ENCODE data around the gene GOPC. TPM values are rescaled to one million over a fixed set of nuclear protein-coding genes. Genes with fewer than 3 reads are reported as not detected.
A peak's percentile ranks its signal among the peaks of the same experiment; 100 is the strongest.

Gene GOPC
- total RNA-seq, 1 experiment from 2014 or later, result 53.2 TPM

DNA sequence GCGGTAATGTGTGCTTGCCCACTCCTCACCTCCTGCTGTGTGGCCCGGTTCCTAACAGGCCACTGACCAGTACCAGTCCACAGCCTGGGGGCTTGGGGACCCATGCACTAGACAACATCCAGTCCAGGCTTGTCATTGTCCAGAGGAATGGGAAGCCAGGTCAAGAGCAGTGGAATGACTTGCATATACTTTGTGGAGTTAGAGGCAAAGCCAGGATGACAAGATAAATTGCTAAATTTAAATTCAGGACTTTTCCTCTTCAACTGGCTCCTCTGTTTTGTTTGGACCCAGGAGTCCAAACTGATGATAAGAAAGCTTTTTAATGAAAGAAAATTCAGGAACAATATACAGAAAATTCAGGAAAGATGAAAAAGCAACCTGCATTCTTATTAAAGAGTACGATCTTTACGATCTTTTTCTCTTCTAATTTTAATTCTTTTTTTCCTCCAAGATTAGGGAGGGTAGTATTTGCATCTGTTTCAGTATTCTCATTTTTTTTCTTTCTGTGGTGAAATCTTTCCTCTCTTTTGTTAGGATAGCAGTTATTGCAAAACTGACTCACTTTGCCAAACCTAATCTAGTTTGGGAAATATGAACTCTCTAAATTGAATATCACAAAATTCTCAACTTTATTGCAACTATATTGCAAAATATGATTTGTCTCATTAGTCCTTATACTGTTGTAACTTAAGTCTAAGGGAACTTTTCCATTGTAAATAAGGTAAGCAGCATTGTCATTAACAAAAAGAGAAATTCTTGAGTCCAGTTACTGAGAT lies 71.7 kb downstream of the GOPC start:
- no peaks in the 10 kb centered on the region for H3K27me3 Mint-ChIP-seq (ENCODE audit: insufficient read depth, unreplicated experiment)
- POLR2A ChIA-PET, result interaction anchor here (1.0 to 2.8 kb wide), 3 partner anchors 9 to 14 kb away, joined by 3 to 11 read pairs (median 3); no protein-coding TSS in a partner anchor
- no TSS peak for BruUV-seq (replicated peaks)
- H3K4me3 Mint-ChIP-seq (ENCODE audit: unreplicated experiment), result no peak overlapping the region
- H3K36me3 Mint-ChIP-seq (ENCODE audit: insufficient read depth, unreplicated experiment), result peaks cover 11% of the 10 kb centered on the region
- TF ChIP-seq, protein P1, sequence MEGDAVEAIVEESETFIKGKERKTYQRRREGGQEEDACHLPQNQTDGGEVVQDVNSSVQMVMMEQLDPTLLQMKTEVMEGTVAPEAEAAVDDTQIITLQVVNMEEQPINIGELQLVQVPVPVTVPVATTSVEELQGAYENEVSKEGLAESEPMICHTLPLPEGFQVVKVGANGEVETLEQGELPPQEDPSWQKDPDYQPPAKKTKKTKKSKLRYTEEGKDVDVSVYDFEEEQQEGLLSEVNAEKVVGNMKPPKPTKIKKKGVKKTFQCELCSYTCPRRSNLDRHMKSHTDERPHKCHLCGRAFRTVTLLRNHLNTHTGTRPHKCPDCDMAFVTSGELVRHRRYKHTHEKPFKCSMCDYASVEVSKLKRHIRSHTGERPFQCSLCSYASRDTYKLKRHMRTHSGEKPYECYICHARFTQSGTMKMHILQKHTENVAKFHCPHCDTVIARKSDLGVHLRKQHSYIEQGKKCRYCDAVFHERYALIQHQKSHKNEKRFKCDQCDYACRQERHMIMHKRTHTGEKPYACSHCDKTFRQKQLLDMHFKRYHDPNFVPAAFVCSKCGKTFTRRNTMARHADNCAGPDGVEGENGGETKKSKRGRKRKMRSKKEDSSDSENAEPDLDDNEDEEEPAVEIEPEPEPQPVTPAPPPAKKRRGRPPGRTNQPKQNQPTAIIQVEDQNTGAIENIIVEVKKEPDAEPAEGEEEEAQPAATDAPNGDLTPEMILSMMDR (IDR thresholded peaks at IDR 0.05; ENCODE audit: unreplicated experiment), result no peak
- H3K4me1 Mint-ChIP-seq (ENCODE audit: insufficient read depth, unreplicated experiment), result peaks cover 8% of the 10 kb centered on the region
- CTCF ChIA-PET, result interaction anchor here (0.5 to 1.3 kb wide), 5 partner anchors 15 to 234 kb away, joined by 3 to 5 read pairs (median 3); no protein-coding TSS in a partner anchor
- H3K27ac Mint-ChIP-seq (ENCODE audit: low read depth, unreplicated experiment), result no peak overlapping the region
- no peak for DNase-seq (ENCODE audit: unreplicated experiment)
- no peaks in the 10 kb centered on the region for H3K9me3 Mint-ChIP-seq (ENCODE audit: unreplicated experiment)
- intact Hi-C loops (cut with micrococcal nuclease), result no loop called here

DNA sequence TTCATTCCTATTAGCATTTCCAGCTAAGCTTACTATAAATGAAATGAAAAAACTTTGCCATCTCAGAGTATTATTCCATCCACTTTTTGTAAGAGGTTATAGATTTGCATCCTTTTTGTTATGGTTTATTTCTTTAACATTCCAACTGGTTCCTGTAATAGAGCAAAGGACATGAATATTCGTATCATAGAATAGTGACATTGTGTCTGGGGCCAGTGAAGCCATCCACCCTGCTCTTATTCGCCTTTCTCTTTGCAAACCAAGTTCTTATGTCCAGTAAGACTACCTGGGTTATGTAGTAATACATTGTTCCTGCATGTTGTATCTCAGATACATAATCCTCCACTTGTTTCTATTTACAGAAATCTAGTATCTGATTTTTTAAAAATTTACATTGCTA lies 76.7 kb downstream of the GOPC start:
- ChIA-PET CTCF (interaction anchor here (1.7 kb wide), 1 partner anchor 10 kb away, joined by 3 read pairs; no protein-coding TSS in a partner anchor), POLR2A (no interaction called here)
- Mint-ChIP-seq H3K36me3 (ENCODE audit: insufficient read depth, unreplicated experiment) (peaks cover 20% of the 10 kb centered on the region), H3K4me3 (ENCODE audit: unreplicated experiment) (no peak overlapping the region), H3K27me3 (ENCODE audit: insufficient read depth, unreplicated experiment) (no peaks in the 10 kb centered on the region), H3K4me1 (ENCODE audit: insufficient read depth, unreplicated experiment) (peaks cover 4% of the 10 kb centered on the region), H3K9me3 (ENCODE audit: unreplicated experiment) (no peaks in the 10 kb centered on the region), H3K27ac (ENCODE audit: low read depth, unreplicated experiment) (no peak overlapping the region)
- intact Hi-C loops (cut with micrococcal nuclease), result no loop called here
- no TSS peak for BruUV-seq (replicated peaks)
- TF ChIP-seq, protein P1 (IDR thresholded peaks at IDR 0.05; ENCODE audit: unreplicated experiment), result no peak
- DNase-seq (ENCODE audit: unreplicated experiment), result no peak

DNA sequence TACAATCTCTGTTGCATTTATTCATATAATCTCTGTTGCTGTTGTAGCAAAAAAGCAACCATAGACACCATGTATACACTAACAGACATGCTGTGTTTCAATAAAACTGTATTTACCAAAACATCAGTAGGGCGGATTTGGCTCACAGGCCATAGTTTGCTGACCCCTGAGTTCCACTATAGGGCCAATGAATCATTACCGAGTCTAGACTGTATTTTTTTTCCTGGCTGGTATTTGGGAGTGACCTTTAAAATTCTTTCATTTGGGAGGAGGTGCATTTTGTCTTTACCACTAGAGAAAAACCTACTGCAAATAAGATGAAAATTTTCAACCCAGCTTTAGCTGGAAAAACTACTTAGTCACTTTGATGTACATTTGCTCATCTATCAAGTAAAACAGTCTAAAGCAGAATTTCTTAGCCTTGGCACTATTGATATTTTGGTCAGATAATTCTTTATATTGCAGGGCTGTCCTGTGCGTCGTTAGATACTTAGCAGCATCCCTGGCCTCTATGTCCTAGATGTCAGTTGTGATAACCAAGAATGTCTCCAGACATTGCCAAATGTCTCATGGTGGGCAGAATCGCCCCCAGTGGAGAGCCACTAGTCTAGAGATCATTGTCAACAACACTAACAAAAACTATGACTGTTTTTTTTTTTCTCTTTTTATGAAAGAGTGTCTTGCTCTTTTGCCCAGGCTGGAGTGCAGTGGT lies 80.4 kb downstream of the GOPC start:
- Mint-ChIP-seq H3K4me3 (ENCODE audit: unreplicated experiment) (no peak overlapping the region), H3K27ac (ENCODE audit: low read depth, unreplicated experiment) (no peak overlapping the region), H3K9me3 (ENCODE audit: unreplicated experiment) (no peaks in the 10 kb centered on the region), H3K4me1 (ENCODE audit: insufficient read depth, unreplicated experiment) (peaks cover 6% of the 10 kb centered on the region), H3K36me3 (ENCODE audit: insufficient read depth, unreplicated experiment) (peaks cover 31% of the 10 kb centered on the region), H3K27me3 (ENCODE audit: insufficient read depth, unreplicated experiment) (no peaks in the 10 kb centered on the region)
- ChIA-PET POLR2A (interaction anchor here (0.7 to 1.5 kb wide), 4 partner anchors 9 to 72 kb away, joined by 3 to 4 read pairs (median 4); no protein-coding TSS in a partner anchor), CTCF (interaction anchor here (1.5 kb wide), 1 partner anchor 72 kb away, joined by 4 read pairs; no protein-coding TSS in a partner anchor)
- TF ChIP-seq, protein P1 (IDR thresholded peaks at IDR 0.05; ENCODE audit: unreplicated experiment), result no peak
- no peak for DNase-seq (ENCODE audit: unreplicated experiment)
- BruUV-seq (replicated peaks), result TSS peak; percentile 14
- intact Hi-C loops (cut with micrococcal nuclease), result no loop called here

All from MCF 10A (cell line).